NCI-H446 (cell line): ENCODE data around the gene CREBRF.
"Not testable (repeated sequence)": the region's sequence is repeated elsewhere in the genome, so short reads cannot be mapped to it uniquely, and the experiment has no call there.

Experiments
- DNase-seq, 2 experiments: peaks; one replicate each; lab custom pipeline; 2025; lab: John Stamatoyannopoulos, UW

CREBRF gene

DNA sequence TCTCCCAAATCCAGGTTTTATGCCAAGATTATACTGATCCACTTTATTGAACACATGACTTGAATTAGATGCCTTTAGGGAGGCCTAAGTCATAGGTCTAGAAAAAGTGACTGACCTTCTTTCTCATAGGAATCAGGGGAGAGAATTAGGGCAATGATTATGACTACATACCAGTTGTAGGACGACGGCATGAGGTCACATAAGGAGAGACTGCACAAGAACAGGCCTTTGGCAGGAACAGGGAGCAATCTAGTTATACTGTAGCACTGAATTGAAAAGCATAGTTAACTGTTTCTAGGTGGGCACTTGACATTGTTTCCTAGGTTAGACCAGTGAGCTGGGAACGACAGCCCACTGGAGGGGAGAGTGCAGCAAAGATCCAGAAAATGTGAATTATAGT, 22.7 kb downstream of the CREBRF start:
- DNase-seq: no peak

DNA sequence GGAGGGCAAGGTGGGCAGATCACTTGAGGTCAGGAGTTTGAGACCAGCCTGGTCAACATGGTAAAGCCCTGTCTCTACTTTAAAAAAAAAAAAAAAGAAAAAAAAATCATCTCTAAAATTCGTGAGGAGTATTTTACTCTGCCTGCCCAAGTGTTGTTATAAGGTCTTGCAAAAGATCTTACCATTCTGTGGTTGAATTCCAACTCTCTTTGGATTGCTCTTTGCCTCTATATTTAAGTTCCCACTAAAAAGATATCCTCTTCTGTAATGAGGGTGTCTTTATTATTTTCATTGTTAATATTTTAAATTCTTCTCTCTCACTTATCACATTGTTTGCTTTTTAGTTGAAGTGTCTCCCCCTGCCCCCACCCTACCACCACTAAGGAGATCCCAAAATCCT, 33.4 kb downstream of the CREBRF start:
- no peak for DNase-seq

DNA sequence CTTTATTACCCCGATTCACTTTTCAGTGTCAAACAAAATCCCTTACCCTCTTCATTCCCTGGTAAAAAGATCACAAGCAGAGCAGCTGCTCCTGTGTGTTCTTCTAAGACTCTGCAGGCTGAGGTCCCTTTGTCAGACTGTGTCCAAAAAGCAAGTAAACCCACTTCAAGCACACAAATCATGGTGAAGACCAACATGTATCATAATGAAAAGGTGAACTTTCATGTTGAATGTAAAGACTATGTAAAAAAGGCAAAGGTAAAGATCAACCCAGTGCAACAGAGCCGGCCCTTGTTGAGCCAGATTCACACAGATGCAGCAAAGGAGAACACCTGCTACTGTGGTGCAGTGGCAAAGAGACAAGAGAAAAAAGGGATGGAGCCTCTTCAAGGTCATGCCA, 34.5 kb downstream of the CREBRF start:
- no peak for DNase-seq

DNA sequence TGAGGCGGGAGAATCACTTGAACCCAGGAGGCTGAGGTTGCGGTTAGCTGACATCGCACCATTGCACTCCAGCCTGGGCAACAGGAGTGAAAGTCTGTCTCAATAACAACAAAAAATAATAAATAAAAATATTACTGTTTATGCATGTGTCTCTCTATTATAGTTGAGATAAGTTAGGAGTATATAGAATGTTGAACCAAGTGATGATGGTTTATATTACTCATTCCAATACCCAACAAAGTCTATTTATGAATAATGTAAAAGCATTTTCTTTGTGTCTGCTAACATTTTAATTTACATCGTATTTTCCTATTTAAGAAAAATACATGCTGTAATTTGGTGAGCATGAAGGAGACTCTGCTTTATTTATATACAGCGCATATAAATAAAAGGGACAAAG, 35.8 kb downstream of the CREBRF start:
- DNase-seq: no peak

DNA sequence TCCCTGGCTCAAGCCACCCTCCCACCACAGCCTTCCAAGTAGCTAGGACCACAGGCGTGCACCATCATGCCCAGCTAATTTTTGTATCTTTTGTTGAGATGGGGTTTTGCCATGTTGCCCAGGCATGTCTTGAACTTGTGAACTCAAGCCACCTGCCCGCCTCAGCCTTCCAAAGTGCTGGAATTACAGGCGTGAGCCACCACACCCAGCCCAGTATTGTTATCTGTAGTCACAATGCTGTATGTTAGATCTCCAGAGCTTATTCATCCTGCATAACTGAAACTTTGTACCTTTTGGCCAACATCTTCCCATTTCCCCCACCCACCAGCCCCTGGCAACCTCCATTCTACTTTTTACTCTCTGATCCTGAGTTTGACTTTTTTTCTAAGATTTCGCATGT, 37.5 kb downstream of the CREBRF start:
- DNase-seq: no peak

DNA sequence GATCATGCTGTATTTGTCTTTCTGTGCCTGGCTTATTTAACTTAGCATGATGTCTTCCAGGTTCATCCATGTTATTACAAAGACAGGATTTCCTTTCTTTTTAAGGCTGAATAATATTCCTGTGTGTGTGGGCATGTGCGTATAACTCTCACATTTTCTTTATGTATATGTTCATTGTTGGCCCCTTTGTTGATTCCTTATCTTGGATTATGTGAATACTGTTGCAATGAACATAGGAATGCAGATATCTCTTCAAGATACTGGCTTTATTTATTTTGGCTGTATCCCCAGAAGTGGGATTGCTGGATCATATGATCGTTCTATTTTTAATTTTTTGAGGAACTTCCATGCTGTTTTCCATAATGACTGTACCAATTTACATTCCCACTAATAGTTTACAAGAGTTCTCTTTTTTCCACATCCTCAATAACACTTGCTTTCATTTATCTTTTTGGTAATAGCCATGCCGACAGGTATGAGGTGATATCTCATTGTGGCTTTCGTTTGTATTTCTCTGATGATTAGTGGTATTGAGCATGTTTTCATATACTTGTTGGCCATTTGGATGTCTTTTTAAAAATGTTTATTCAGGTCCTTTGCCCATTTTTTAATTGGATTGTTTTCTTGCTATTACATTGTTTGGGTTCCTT, 38.0 kb downstream of the CREBRF start:
- no peak for DNase-seq

DNA sequence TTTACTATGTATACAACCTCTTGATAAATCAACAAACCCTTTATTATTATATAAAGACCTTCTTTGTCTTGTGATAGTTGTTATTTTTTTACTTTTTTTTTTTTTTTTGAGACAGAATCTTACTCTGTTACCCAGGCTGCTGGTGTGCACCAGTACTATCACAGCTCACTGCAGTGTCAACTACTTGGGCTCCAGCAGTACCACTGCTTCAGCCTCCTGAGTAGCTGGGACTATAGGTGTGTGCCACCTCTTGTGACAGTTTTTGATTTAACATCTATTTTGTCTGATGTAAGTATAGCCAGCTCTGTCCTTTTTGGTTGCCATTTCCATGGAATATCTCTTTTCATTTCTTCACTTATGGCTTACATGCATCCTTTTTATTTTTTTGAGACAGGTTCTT, 42.6 kb downstream of the CREBRF start:
- DNase-seq: no peak

DNA sequence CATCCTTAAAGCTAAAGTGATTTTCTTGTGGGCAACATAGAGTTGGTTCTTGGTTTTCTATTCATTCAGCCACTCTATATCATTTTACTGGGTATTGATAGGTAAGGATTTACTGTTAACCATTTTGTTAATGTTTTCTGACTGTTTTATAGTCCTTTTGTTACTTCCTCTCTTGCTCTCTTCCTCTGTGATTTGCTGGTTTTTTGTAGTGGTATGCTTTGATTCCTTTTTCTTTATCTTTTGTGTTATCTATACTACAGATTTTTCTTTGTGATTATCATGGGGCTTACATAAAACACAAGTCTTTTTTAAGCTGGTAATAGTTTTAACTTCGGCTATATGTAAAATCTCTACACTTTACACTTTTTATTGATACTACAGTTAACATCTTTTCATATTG, 43.3 kb downstream of the CREBRF start:
- DNase-seq: no peak

DNA sequence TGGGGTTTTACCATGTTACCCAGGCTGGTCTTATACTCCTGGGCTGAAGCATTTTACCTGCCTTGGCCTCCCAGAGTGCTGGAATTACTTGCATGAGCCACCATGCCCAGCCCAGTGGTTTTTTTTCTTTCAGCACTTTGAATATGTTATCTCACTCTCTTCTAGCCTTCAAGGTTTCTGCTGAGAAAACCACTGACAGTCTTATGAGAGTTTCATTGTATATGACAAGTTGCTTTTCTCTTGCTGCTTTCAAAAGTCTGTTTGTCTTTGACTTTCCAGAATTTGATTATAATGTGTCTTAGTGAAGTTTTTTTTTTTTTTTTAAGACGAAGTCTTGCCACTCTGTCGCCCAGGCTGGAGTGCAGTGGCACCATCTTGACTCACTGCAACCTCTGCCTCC, 45.1 kb downstream of the CREBRF start:
- no peak for DNase-seq

DNA sequence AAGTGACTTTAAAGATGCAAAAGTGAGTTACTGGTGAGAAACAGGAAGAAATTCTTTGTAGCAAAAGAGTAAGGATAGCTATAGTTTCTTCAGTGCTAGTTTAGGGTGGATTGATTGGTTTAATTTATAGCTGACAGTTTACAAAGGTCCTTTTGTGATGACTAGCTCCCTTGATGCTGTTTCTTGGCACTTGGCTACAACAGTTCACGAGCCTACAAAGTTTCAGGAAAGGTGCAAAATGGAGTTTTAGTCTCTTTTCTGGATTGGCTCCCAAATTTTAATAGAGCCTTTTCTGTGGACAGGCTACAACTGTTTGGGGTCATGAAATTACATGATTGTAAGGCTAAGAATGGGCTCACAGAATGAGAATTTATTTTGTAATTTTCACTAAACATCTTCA, 47.3 kb downstream of the CREBRF start:
- DNase-seq: no peak

DNA sequence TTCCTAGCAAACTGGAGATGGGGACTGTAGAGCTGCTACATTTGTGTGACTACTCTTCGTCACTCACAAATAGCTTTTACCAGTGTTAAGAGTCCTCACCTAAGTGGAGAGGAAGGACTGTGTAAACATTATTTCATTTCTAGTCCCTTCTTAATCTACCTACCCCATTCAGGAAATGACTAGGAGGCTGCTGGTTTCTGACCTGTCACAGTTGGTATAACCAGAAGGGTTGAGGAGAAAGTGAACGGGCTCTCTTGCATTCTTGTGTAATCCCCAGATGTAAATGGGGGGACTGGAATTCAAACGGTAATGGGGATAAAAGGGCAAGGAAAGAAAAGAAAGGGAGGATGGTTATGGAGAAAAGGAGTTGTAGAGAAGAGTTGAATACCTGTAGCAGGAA, 52.8 kb downstream of the CREBRF start:
- no peak for DNase-seq

DNA sequence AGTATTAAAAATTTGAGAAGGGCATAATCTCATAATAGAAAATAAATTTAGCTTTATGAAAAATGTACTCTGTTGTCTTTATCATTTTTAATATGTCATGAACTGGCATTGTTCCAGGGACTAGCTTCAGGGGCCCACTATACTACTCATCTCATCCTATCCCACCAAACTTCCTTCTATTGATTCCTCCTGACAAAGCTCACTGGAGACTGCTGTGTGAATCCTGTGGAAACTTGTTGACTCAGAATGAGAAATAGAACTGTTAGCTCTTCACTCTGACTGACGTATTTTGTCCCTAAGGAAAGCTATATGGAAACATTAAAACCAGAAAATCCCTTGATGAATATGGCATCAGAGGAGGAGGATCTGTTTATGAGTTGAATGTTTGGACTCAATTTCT, 58.4 kb downstream of the CREBRF start:
- no peak for DNase-seq

DNA sequence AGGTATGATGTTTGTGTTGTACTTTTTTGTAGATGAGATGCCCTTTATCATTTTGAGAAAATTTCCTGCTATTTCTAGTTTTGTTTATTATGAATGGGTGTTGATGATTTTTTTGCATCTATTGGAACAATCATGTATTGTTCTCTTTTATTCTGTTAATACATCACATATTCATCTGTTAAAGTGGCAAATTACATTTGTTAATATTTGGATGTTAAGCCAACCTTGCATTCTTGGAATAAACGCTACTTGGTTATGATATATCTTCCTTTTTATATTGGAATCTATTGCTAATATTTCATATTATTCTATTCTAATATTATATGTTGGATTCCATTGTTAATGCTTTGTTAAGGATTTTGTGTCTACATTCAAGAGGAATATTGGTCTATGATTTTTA, 63.6 kb downstream of the CREBRF start:
- DNase-seq: no peak

DNA sequence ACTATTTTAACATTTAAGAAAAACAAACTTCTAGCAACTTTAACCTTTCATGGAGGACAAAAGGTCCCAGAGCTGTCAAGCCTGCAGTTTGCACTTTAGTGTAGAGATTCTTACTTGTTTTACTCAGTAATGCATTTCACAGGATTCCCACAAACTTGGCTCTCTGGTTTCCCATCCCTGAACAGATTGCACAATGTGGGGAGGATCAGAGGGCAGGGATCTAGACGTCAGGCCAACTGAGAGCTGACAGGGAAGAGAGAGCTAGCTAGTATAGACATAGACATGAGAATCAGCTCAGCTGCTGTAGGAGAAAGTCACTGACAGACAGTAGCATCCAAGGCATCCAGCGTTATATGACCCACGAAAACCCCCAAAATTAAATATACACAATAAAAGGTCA, 67.3 kb downstream of the CREBRF start:
- no peak for DNase-seq

DNA sequence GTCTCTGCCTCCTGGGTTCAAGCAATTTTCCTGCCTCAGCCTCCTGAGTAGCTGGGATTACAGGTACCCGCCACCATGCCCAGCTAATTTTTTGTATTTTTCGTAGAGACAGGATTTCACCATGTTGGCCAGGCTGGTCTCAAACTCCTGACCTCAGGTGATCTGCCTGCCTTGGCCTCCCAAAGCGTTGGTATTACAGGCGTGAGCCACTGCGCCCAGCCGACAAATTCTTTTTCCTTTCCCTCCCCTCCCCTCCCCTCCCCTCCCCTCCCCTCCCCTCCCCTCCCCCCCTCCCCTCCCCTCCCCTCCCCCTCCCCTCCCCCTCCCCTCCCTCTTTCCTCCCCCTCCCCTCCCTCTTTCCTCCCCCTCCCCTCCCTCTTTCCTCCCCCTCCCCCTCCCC, 76.0 kb downstream of the CREBRF start:
- DNase-seq: not testable (repeated sequence)

DNA sequence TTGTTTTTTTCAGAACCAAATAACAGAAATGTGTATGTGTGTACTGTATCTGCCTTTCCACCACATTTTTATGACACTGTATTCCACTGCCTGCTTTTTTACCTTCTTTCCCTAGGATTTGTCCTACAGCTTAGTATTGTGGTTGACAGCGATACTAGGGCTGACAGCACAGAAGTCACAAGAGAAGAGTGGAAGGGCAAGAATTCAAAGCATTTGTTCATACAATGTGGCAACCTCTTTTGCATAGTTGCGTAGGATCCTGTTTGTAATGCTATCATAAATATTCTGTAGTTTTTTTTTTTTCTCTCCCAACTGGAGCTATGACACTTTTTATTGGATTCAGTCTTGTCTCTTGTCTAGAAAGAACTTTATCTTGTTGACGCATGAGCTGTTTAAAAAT, 82.6 kb downstream of the CREBRF start:
- DNase-seq: no peak

DNA sequence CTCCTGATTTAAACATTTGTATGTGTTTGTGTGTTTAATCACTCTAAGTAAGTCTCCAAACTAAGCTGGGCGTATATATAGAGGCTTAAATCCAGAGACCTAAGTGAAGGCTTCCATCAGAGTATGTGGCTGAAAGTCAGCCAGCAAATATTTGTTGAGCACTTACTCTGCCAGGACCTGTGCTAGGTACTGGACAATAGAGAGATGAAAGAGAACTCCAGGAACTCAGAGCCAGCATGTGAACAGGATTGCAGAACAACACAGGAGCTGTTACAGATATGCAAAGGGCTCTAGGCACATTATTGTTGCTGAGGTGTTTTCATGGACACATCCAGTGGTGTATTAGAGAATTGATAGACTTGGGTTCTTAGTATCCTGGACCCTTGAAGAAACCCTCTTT, 83.5 kb downstream of the CREBRF start:
- DNase-seq: no peak

DNA sequence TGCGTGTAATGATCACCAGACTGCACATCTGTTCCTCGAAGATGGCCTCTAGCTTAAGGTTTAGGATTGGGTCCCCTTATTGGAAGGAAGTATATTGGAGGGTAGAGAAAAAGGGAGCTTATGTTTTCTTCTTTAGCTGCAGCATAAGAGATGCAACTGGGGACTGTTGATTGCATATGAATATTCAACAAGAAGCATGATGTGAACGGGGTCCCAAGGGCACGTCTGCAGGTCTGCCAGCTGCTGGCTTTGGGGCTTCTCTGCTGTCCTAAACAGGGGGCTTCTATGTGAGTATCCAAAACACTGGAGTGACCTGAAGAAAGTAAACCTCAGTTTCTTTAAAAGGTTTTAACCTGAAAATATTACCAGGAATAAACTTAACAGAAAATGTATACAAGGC, 84.6 kb downstream of the CREBRF start:
- DNase-seq: no peak

DNA sequence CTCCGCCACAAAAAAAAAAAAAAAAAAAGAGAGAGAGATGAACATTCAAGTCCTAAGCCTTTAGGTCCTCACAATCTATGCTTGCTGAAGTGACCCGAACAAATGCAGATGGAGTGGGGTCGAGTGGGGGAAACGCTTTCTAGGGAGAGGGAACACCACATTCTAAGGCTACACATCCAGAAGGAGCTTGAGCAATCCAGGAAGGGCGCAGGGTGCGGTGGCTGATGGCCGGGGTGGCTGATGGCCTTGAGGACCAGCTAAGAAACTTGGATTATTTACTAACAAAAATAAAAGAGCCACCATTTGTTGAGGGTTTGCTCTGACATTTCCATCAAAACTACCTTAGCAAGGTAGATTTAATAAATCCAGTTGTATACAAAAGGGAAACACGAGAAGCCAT, 87.4 kb downstream of the CREBRF start:
- no peak for DNase-seq

DNA sequence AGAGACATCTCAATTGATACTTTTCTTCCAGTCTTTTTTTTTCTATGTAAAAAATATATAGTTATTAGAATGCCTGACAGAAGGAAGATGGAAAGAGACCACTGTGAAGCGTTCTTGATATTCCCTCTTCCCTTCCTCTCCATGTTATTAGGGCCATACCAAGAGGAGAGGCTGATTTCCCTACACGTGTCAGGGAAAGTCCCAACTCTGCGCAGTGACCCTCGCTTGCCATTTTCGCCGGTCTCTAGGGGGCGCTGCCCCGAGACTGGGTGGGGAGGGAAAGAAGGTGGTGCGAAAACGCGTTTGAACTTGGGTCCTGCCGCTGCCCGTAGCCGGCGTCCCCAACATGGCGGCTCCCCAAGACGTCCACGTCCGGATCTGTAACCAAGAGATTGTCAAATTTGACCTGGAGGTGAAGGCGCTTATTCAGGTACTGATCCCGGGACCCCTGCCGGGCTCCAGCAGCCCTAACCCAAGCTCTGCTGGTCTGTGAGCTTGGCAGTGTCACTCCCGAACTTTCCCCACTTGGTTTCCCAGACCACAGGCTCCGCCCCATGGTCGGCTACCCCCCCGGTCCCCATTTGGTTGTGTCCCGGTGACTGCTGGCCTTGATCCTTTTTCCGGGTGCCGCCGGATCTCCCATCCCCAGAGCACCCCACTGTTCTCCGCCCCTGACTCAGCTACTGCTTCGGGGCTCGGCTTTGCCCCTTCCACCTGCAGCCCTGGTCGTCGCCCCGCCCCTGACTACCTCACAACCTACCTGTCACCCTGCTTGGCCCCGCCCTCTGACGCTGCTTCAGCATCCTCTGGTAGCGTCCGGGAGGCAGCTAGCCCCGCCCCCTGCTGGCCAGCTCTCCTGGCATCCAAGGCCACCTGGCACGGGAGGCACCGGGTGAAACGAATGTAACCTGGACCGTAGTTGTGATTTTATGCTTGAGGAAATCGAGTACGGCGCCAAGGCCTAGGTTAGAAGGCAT, 88.3 kb downstream of the CREBRF start, which contains the start of gene BNIP1:
BNIP1 (plus strand) TSS at position 332 of the 977 bp plus-strand sequence; CDS start at position 347, 15 bp downstream.
- peak; percentile 86 to 94 for DNase-seq

DNA sequence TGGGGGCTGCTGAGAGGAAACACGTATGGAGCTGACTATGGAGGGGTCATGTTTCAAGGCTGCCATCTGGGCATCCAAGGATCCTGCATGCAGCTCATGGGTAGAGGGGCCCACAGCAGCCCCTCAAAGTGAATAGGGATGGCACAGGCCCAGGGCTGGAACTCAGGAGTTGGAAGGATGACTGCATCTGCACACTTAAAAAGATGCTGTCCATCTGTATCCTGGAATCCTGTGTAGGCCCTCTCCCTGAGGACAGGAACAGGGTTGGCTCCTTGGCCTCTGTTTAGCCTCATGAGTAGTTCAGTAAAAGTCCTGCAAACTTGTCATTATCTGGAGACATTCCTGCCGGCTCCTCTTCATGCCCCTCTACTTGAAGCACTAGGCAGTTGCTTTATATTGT, 92.2 kb downstream of the CREBRF start:
- DNase-seq: no peak

DNA sequence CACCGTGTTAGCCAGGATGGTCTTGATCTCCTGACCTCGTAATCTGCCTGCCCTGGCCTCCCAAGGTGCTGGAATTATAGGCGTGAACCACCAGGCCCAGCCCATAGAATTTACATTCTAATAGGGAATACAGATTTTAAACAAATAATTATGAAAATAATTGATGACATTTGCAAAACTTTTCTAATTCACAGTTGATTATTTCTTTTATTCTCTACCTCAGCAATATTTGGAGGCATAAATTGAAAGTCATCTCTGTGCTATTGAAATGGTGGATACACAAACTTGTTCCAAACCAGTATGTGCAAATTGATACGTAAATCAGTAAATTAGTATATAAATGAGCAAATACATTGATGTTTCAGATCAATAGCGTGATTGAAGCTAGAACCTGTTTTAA, 96.4 kb downstream of the CREBRF start:
- DNase-seq: no peak

DNA sequence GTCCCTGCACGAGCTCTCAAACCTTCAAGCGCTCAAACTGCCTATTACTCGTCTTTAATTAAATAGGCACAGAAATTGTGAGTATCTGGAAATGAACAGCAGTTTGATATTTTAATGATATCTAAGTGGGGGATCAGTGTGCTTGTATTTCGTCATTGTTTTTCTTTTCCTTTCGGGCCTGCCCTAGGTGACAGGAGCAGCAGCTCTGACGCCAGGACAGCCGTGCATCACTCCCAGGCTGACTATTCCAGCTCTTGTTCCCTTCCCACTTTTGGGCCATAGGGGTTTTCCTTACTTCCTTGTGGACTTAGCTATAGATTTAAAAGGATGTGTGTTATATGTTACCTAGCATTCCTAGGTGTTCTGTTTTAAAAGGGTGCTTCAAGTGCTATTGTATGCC, 97.7 kb downstream of the CREBRF start:
- DNase-seq: no peak
